Right hindlimb (tissue), 1 donor: Measurements from ENCODE around the gene SMARCA1.

Source experiments
- DNase-seq: peaks from one replicate; pipeline ENCODE4 v3.0.0-alpha.2; 2018

Gene SMARCA1

DNA sequence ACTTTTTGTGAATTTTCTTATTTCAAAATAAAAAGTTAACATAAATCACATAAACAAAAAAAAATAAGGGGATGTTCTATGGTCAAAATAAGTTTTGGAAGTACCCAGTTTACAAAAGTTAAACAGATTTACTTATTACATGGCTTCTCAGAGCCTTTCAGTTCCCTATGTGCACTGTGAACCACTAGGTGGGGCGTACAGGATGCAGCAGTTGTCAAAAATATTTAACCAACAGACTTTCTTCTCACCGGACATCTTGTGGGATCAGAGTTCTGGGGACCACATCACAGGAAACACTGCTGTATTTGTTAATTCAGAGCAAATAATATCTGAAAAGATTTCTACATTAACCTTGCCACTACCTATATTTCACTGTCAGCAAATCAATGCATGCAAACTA, 74.1 kb downstream of the SMARCA1 start:
- DNase-seq = no peak

DNA sequence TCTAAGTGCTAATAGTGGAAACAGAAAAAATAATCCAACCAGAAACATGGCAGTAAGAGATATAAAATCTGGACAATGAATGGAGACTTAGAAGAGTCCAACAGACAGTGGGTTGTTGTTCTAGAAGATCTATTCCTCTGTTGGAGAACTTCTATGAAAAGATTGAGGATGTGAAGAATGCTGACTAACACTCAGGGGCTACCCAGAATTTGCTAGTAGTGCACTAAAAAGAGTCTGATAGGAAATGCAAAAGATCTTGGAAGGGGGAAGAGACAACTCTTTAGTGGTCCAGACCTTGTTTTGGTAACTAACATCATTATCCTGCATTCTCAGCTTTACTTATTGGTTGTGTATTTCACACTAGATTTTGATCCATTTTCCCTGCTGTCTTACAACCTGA, 77.9 kb downstream of the SMARCA1 start:
- DNase-seq = no peak

DNA sequence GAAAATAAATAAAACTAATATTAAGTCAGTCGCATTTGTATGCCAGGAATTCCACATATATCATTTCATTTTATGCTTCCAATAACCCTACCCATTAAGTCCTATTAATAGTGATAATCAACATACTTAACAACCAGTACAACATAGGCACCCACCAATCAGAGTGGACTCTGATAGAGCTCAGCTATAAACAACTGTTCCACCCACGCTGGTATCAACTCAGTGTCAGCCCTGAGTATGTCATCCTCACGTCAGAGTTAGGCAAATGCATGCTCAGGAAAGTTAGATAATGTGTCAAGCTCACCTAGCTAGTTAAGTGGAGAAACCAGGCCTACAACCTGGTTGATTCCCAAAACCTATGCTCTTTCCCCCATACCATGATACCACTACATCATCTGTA, 89.3 kb downstream of the SMARCA1 start:
- DNase-seq = no peak

DNA sequence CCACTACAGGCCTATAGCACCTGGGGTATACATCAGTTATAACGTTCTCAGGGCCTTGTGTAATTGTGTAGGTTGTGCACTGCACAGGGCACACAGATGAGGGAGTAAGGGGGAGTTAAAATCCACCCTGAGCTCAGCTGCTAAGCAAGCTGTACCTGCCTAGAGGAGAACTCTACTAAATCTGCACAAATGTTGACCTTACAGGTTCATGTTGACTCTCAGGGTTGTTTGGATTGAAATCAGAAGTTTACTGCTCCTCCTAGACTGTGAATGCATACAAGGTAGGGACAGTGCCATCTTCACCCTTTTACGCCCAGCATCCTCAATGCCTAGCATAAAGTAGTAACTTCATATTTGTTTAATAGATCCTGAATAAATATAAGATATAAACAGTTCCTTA, 89.8 kb downstream of the SMARCA1 start:
- no peak for DNase-seq

DNA sequence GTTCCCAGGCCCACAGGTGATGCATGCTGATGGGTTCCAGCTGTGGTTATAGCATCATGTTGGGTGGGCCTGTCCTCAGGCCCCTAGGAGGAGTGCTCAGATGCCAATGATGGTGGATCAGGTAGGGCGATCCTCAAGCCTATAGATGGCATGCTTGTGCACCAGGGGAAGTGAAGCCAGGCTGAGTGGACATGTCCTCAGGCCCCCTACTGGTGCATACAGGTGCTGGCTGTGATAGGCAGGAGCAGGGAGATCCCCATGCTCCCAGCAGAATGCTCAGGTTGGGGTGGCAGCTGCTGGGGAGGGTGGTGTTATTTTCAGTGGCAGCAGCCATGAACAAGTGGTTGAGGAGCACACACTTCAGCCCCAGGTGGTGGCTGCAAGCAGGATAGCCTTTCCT, 96.0 kb downstream of the SMARCA1 start:
- no peak for DNase-seq

DNA sequence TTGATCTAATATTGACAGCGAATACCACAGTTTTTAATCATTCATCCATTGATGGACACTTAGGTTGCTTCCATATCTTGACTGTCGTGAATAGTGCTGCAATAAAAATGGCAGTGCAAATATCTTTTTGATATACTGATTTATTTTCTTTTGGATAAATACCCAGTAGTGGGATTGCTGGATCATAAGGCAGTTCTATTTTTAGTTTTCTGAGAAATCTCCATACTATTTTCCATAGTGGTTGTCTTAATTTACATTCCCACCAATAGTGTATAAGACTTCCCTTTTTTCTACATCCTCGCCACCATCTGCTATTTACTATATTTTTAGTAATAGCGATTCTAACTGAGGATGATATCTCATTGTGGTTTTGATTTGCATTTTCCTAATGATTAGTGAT, 100.1 kb downstream of the SMARCA1 start:
- no peak for DNase-seq

DNA sequence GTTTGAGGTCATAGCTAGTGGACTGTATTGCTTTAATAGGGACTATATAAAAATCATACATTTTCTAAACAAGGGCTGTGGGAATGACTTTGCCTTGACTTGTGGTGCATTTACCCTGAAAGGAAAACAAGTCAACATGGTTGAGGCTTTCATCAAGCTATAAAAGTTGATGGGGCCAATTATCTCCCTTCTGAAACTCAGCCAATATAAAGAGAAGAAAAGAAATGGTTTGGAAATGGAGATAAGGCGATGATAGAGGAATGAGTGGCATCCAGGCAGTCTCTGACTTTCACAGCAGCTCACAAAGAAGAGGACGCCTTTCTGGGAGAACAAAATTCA, 118.7 kb downstream of the SMARCA1 start:
- DNase-seq = no peak

DNA sequence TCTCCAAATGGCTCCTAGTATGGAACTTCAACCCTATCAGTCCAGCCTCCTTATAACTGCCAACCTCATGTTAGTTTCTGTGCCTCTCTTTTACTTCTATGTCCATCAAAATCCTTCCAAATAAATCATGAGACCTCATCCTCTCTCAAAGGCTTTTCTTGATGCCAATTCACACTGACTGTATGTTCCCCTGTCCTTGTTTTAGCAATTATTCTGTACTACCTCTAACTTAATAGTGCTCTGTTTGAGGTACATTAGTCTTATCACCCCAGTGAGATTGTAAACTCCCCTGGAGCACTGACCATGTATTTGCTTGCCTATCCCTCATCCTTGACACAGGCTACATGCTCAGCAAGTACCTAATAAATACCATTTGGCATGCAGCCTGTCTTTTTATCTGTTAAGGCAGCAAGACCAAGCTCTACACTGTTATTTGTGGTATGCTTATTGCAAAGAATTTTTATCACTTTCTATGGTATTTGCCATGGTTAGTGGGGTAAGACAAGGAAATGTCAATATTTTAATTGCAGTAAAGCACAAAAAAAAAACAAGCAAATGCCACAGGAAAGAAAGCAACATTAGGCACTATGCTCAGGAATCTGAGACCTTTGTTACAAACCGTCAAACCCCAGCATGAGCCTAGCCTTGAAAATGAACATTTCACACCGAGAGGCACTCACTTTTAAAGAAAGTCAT, 119.2 kb downstream of the SMARCA1 start:
- DNase-seq = no peak
